ENCODE data around the gene COX5B. TPM values are rescaled to one million over a fixed set of nuclear protein-coding genes. Genes with fewer than 3 reads are reported as not detected.

COX5B gene
- polyA plus RNA-seq, 1 donor from 2014 or later: 616 TPM

DNA sequence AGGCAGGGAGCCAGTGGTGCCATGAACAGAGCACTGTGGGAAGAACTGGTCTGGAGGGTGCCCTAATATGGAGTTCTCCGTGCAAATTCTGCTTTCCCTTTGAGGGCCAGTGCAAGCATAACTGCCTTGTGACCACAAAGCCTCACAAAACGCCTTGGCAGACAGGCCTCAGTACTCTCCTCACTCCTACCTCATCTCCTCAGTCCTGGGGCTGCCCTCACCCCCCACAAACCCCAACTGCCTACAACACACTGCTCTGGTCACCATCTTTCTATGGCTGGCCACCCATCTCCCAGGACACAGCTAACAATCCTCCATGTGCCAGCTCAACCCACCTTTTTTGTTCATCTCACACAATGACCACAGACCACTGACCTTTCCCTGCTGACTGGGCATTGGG, 8.9 kb downstream of the COX5B start:
- H3F3A ChIP-seq (ENCODE audit: insufficient read depth, low read length, poor library complexity, severe bottlenecking): no peaks in the 10 kb centered on the region
- H3K9me2 ChIP-seq (ENCODE audit: insufficient read depth, low read length): no peaks in the 10 kb centered on the region
- TF ChIP-seq, protein P1, sequence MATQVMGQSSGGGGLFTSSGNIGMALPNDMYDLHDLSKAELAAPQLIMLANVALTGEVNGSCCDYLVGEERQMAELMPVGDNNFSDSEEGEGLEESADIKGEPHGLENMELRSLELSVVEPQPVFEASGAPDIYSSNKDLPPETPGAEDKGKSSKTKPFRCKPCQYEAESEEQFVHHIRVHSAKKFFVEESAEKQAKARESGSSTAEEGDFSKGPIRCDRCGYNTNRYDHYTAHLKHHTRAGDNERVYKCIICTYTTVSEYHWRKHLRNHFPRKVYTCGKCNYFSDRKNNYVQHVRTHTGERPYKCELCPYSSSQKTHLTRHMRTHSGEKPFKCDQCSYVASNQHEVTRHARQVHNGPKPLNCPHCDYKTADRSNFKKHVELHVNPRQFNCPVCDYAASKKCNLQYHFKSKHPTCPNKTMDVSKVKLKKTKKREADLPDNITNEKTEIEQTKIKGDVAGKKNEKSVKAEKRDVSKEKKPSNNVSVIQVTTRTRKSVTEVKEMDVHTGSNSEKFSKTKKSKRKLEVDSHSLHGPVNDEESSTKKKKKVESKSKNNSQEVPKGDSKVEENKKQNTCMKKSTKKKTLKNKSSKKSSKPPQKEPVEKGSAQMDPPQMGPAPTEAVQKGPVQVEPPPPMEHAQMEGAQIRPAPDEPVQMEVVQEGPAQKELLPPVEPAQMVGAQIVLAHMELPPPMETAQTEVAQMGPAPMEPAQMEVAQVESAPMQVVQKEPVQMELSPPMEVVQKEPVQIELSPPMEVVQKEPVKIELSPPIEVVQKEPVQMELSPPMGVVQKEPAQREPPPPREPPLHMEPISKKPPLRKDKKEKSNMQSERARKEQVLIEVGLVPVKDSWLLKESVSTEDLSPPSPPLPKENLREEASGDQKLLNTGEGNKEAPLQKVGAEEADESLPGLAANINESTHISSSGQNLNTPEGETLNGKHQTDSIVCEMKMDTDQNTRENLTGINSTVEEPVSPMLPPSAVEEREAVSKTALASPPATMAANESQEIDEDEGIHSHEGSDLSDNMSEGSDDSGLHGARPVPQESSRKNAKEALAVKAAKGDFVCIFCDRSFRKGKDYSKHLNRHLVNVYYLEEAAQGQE (IDR thresholded peaks at IDR 0.05; ENCODE audit: borderline replicate concordance): no peak
- TF ChIP-seq RAD21 (conservative IDR thresholded peaks at IDR 0.05) (no peak), MXI1 (conservative IDR thresholded peaks at IDR 0.05; ENCODE audit: poor library complexity, severe bottlenecking) (no peak), POLR2AphosphoS5 (IDR thresholded peaks at IDR 0.05) (no peak), EP300 (conservative IDR thresholded peaks at IDR 0.05; ENCODE audit: poor library complexity, severe bottlenecking) (no peak), TAF1 (IDR thresholded peaks at IDR 0.05; ENCODE audit: low read depth) (no peak), SMC3 (conservative IDR thresholded peaks at IDR 0.05; ENCODE audit: poor library complexity) (no peak), EZH2 (IDR thresholded peaks at IDR 0.05; ENCODE audit: borderline replicate concordance, insufficient read depth, low read length, poor library complexity, severe bottlenecking) (no peak)
- TF ChIP-seq, protein P2, sequence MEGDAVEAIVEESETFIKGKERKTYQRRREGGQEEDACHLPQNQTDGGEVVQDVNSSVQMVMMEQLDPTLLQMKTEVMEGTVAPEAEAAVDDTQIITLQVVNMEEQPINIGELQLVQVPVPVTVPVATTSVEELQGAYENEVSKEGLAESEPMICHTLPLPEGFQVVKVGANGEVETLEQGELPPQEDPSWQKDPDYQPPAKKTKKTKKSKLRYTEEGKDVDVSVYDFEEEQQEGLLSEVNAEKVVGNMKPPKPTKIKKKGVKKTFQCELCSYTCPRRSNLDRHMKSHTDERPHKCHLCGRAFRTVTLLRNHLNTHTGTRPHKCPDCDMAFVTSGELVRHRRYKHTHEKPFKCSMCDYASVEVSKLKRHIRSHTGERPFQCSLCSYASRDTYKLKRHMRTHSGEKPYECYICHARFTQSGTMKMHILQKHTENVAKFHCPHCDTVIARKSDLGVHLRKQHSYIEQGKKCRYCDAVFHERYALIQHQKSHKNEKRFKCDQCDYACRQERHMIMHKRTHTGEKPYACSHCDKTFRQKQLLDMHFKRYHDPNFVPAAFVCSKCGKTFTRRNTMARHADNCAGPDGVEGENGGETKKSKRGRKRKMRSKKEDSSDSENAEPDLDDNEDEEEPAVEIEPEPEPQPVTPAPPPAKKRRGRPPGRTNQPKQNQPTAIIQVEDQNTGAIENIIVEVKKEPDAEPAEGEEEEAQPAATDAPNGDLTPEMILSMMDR (IDR thresholded peaks at IDR 0.05; ENCODE audit: poor library complexity, severe bottlenecking): no peak
- no peak overlapping the region for H2AFZ ChIP-seq (ENCODE audit: low read depth, low read length)
- no peak overlapping the region for H3K27ac ChIP-seq (ENCODE audit: low read length)
- H3K4me2 ChIP-seq (ENCODE audit: low read length): no peak overlapping the region
- no peaks in the 10 kb centered on the region for H3K9me3 ChIP-seq (ENCODE audit: low read length)
- H3K36me3 ChIP-seq (ENCODE audit: insufficient read depth, low read length): no peaks in the 10 kb centered on the region
- no peaks in the 10 kb centered on the region for H3K27me3 ChIP-seq (ENCODE audit: insufficient read depth, low read depth, low read length)
- no peak overlapping the region for H3K4me3 ChIP-seq (ENCODE audit: low read length)
- H3K9ac ChIP-seq (ENCODE audit: low read length): no peak overlapping the region
- H3K79me2 ChIP-seq (replicated peaks; ENCODE audit: insufficient read depth, low read length): no peaks in the 10 kb centered on the region
- H4K20me1 ChIP-seq (ENCODE audit: insufficient read depth): no peaks in the 10 kb centered on the region

DNA sequence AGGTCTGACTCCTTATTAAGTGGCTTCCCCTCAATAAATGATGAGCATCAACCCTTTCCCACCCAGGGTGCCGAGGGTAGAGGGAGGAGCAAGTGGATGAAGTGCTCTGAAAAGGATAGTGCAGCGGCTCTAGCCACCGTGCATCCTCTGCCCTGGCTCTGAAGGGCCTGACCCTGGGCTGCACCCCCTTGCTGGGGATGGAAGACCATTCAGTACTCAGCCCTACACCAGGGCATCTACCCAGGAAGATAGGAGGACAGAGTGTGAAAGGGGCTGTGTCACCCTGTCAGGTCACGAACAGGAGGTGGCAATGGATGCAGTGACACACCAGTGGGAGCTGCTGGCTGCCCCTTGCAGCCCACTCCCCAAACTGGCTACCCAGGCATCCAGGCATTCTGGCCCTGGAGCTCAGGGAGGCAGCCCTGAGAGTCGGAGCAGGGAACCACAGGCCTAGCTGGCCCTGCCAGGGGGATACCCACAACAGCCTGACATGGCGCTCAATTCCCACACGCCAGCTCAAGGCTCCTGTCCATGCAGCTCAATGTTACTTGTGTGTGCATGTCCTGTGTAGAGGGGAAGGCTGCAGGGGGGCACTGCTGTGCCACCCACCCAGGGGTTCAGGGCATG, 10.4 kb downstream of the COX5B start:
- Histone ChIP-seq H3F3A (ENCODE audit: insufficient read depth, low read length, poor library complexity, severe bottlenecking) (no peaks in the 10 kb centered on the region), H3K27me3 (ENCODE audit: insufficient read depth, low read depth, low read length) (no peaks in the 10 kb centered on the region), H3K9me3 (ENCODE audit: low read length) (no peaks in the 10 kb centered on the region), H3K9ac (ENCODE audit: low read length) (no peak overlapping the region), H3K4me3 (ENCODE audit: low read length) (no peak overlapping the region), H2AFZ (ENCODE audit: low read depth, low read length) (no peak overlapping the region), H3K9me2 (ENCODE audit: insufficient read depth, low read length) (no peaks in the 10 kb centered on the region), H3K4me2 (ENCODE audit: low read length) (no peak overlapping the region), H3K27ac (ENCODE audit: low read length) (no peak overlapping the region), H4K20me1 (ENCODE audit: insufficient read depth) (no peaks in the 10 kb centered on the region), H3K79me2 (replicated peaks; ENCODE audit: insufficient read depth, low read length) (peaks cover under 1% of the 10 kb centered on the region), H3K36me3 (ENCODE audit: insufficient read depth, low read length) (no peaks in the 10 kb centered on the region)
- TF ChIP-seq EZH2 (IDR thresholded peaks at IDR 0.05; ENCODE audit: borderline replicate concordance, insufficient read depth, low read length, poor library complexity, severe bottlenecking) (no peak), POLR2AphosphoS5 (IDR thresholded peaks at IDR 0.05) (no peak), MXI1 (conservative IDR thresholded peaks at IDR 0.05; ENCODE audit: poor library complexity, severe bottlenecking) (no peak)
- TF ChIP-seq, protein P2 (IDR thresholded peaks at IDR 0.05; ENCODE audit: poor library complexity, severe bottlenecking): no peak
